GM18498 (cell line): ENCODE data around the gene SOX6.
"Not testable (repeated sequence)": the region's sequence is repeated elsewhere in the genome, so short reads cannot be mapped to it uniquely, and the experiment has no call there.

Source experiments
- ATAC-seq: cut with Tn5 transposase; IDR thresholded peaks from one replicate; pipeline ENCODE4 v1.9.1; 2021; ENCODE audit warnings: mild to moderate bottlenecking, moderate library complexity; ENCODE audit not compliant: unreplicated experiment

Gene SOX6

GRCh38 chr11:16158426-16158994 lies 197.8 kb downstream of the SOX6 start:
- ATAC-seq = no peak

DNA sequence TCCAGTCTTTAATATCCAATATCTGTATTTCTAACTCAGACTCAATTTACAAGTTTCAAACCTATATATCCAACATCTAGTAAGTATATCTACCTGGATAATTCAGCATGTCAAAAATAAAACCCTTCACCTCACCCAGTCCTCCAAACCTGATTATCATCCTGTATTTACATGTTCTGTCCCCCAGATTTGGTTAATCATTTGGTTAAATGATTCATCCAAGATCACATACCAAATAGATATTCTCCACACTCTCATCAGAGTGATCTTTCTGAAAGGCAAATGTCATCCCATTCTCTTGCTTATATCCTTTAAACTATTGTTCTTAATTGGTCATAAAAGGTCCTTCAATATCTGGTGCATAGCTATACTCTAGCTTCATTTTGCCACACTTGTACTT lies 199.0 kb downstream of the SOX6 start:
- no peak for ATAC-seq

- ATAC-seq = no peak
Measured at GRCh38 chr11:16155448-16155847, 200.9 kb downstream of the SOX6 start.

GRCh38 chr11:16154715-16155396 lies 201.5 kb downstream of the SOX6 start:
- no peak for ATAC-seq

GRCh38 chr11:16153951-16154350 lies 202.4 kb downstream of the SOX6 start:
- no peak for ATAC-seq

- no peak for ATAC-seq
Measured at GRCh38 chr11:16151138-16151537, 205.2 kb downstream of the SOX6 start.

DNA sequence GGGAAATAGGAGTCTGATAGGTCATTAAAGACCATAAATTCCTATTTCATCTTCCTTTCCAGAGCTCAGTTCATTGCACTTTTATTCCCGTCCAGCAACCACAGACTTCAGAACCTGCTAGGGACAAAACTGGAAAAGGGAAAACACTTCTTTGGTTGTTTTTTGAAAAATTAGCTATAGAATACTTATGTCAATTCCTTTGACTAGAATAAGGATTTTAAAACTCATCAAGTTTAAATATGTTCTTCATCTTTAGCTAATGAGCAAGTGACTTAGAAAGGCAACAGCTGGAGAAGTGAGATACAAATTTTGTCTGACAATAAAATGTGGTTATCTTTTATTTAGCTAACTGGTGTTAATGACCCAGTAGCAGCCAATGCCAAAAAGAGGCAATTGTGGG lies 206.9 kb downstream of the SOX6 start:
- ATAC-seq = no peak

DNA sequence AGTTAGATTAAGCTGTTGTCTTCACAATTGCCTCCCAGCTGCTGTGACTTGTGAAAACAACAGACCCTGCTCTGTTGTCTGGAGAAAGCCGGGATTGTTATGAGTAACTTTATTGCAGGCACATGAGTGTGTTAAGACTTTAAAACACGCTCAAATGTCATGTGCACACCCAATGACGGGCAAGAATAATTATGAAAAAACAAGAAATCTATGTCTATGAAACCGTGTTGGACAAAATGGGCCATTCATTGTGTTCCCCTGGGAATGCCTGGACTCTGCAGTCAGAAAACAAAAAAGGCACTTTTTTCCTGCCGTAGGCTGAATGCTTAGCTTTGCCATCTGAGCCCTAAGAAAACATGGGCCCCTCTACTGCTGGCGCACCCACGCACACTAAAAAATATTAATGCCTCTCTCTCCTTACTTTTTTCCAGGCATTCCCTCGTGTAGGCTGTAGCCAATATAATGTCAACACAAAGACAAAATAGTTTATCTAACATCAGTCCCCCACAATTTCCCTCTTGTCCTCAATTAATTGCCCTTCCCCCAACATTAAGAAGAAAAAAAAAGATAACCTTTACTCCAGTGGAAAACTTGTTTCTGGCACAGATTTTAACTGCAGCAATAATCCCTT lies 207.9 kb downstream of the SOX6 start:
- no peak for ATAC-seq

- not testable (repeated sequence) for ATAC-seq
Measured at GRCh38 chr11:16146980-16147379, 209.4 kb downstream of the SOX6 start.

- ATAC-seq = not testable (repeated sequence)
Measured at GRCh38 chr11:16141614-16142013, 214.7 kb downstream of the SOX6 start.

- not testable (repeated sequence) for ATAC-seq
Measured at GRCh38 chr11:16141162-16141561, 215.2 kb downstream of the SOX6 start.

DNA sequence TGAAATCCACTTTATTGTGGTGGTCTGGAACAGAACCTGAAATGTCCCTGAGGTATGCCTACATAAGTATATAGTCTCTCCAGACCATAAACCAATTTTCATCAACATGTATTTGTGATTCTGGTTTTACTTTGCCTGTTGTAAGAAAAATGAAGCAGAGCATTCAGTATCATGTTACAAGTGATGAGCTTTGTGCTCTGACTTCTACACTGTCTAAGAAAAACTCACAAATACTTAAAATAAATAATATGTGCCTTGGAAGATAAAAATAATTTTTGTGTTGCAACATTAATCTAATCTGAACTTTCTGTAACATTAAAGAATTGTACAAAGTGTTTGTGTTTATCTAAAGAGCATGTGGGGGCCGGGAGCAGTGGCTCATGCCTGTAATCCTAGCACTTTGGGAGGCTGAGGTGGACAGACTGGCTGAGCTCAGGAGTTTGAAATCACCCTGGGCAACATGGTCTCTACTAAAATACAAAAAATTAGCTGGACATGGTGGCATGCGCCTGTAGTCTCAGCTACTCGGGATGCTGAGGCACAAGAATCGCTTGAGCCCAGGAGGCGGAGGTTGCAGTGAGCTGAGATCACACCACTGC lies 219.5 kb downstream of the SOX6 start:
- ATAC-seq = no peak

- ATAC-seq = no peak
Measured at GRCh38 chr11:16133867-16134266, 222.5 kb downstream of the SOX6 start.

- no peak for ATAC-seq
Measured at GRCh38 chr11:16127732-16128131, 228.6 kb downstream of the SOX6 start.

DNA sequence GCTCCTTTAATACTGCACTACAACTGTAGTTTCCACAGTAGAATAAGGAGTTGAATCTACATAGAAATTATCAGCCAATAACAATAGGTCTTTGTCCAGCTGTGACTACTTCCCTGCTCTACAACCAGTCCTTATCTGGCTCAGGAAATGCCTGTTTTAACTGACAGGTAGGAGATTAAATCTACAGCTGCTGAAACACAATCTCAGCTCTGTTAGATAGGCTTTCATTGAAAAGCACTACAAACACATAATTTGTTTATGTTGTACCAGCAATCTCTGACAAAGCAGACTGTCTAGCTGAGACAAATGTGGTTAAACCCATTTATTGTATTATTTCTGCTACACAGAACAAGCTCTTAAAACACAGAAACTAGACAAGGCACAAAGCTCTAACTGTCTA lies 230.0 kb downstream of the SOX6 start:
- no peak for ATAC-seq

GRCh38 chr11:16125796-16126195 lies 230.6 kb downstream of the SOX6 start:
- ATAC-seq = no peak

DNA sequence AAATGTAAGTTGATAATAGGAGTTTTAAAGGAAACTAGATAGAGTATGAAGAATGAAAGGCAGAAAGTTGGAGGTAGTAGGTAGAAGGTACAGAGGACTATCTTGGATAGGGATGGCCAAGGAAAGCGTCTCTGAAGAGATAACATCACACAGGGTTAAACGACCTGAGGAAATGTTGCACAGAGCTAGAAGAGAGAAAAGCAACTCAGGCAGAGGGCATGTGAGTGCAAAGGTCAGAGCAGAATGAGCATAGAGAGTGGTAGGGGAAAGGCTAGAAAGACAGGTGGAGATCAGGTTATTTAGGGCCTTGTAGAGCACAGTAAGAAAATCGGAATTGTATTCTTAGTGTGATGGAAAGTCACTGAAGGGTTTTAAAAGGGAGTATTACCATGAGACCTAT lies 232.0 kb downstream of the SOX6 start:
- no peak for ATAC-seq

DNA sequence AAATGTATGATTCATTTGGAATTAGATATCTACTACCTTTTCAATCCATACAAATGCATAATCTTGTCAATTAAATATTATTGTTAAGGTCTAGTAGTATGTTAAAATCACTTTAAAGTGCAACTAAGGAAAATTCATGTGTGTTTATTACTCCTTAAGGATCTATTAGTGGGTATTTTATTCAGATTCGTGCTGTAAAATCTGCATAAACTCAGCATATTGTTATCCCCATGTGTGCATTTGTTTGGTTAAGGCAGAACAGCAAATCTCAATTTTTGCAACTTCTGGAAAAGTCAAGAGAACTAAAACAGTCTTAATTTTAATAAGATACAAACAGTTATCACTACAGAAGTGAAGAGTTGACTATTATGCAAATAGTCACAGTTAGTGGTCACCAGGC lies 234.5 kb downstream of the SOX6 start:
- ATAC-seq = no peak

- no peak for ATAC-seq
Measured at GRCh38 chr11:16120008-16120407, 236.3 kb downstream of the SOX6 start.

GRCh38 chr11:16117989-16118756 lies 238.2 kb downstream of the SOX6 start:
- no peak for ATAC-seq
